ENCODE data around the gene PADI4. TPM values are rescaled to one million over a fixed set of nuclear protein-coding genes. Genes with fewer than 3 reads are reported as not detected.

PADI4 gene
- total and polyA plus RNA-seq, 2 of the 4 experiments (the other 2 are of a cell fraction), result not detected

GRCh38 chr1:17276568-17276967, 31.4 kb upstream of the PADI4 start:
- Histone ChIP-seq H4K8ac (ENCODE audit: low read depth in 2 of 2, low read length in 2 of 2) (no peak overlapping the region), H3K9me3 (ENCODE audit: control insufficient read depth, insufficient read depth, low read length) (no peaks in the 10 kb centered on the region), H2BK120ac (ENCODE audit: low read depth, low read length) (no peak overlapping the region), H3K27me3 (ENCODE audit: control insufficient read depth, insufficient read depth, low read length) (peaks cover 25% of the 10 kb centered on the region), H3K9ac (ENCODE audit: low read depth, low read length) (no peak overlapping the region; the same call in 1 of the 2 replicates), H2BK20ac (ENCODE audit: low read depth, low read length) (no peak overlapping the region), H3K4ac (ENCODE audit: low read depth, low read length) (no peak overlapping the region), H3K18ac (ENCODE audit: low read depth, low read length) (no peak overlapping the region), H3K9me1 (ENCODE audit: insufficient read depth, low read length) (no peaks in the 10 kb centered on the region), H3K79me1 (ENCODE audit: low read depth in 1 of 2, low read length in 2 of 2) (no peaks in the 10 kb centered on the region), H2AK9ac (replicated peaks; ENCODE audit: low read depth, low read length, poor library complexity) (no peak overlapping the region), H3K4me3 (ENCODE audit: insufficient read depth, low read depth, low read length) (no peak overlapping the region), H3K27ac (ENCODE audit: insufficient read depth, low read length) (no peak overlapping the region), H3K4me2 (ENCODE audit: low read depth, low read length) (no peak overlapping the region), H4K5ac (ENCODE audit: low read depth, low read length) (no peak overlapping the region), H3K23ac (ENCODE audit: low read depth, low read length) (no peak overlapping the region), H4K91ac (ENCODE audit: insufficient read depth, low read depth, low read length) (no peak overlapping the region), H3K56ac (ENCODE audit: extremely low read depth, insufficient read depth, low read length) (no peak overlapping the region), H2AK5ac (ENCODE audit: low read depth, low read length) (no peak overlapping the region), H3K14ac (replicated peaks; ENCODE audit: low read depth, low read length) (no peak overlapping the region), H2BK15ac (ENCODE audit: low read depth, low read length) (no peak overlapping the region), H4K20me1 (ENCODE audit: insufficient read depth, low read length) (no peaks in the 10 kb centered on the region), H2AFZ (replicated peaks; ENCODE audit: low read length, poor library complexity) (no peak overlapping the region), H2BK5ac (ENCODE audit: low read depth, low read length, poor library complexity, severe bottlenecking) (no peak overlapping the region), H3K36me3 (ENCODE audit: control insufficient read depth, insufficient read depth, low read length) (no peaks in the 10 kb centered on the region), H3K4me1 (ENCODE audit: control insufficient read depth, insufficient read depth, low read length) (no peaks in the 10 kb centered on the region)
- WGBS, 2 experiments (ENCODE audit: extremely low coverage in 2 of 2, insufficient read length in 1 of 2), result no CpG with 5 or more reads among the region's 11 CpGs
- ATAC-seq (ENCODE audit: low read depth) (no peak), DNase-seq (peak; percentile 30)
- dilution Hi-C loops (cut with HindIII; ENCODE audit: low sequenced_read_pairs, unreplicated experiment), result no loop called here
- intact Hi-C loops (cut with micrococcal nuclease), result no loop called here
- TF ChIP-seq CHD1 (IDR thresholded peaks at IDR 0.05; ENCODE audit: low read depth, low read length), result no peak
- ChIA-PET CTCF (no interaction called here), POLR2A (ENCODE audit: unreplicated experiment) (interaction anchor here (0.5 kb wide), 1 partner anchor 100 kb away, joined by 3 read pairs; no protein-coding TSS in a partner anchor)
- in situ Hi-C loops (cut with MboI; ENCODE audit: low sequenced_read_pairs), result no loop called here
- no TSS peak for BruUV-seq (replicated peaks)

Measured in IMR-90 (cell line).